Glomerular visceral epithelial cell (primary cell): ENCODE data around the gene UQCC5.

Experiments
- DNase-seq: peaks from one replicate; pipeline ENCODE4 v3.0.0-alpha.2; 2016; ENCODE audit errors: extremely low spot score

UQCC5 gene

GRCh38 chr3:52536369-52537164, at the start of gene UQCC5:
TSS of gene UQCC5 (plus strand) at chr3:52536605. CDS start at chr3:52536756, 151 bp downstream.
- DNase-seq = peak; percentile 98

DNA sequence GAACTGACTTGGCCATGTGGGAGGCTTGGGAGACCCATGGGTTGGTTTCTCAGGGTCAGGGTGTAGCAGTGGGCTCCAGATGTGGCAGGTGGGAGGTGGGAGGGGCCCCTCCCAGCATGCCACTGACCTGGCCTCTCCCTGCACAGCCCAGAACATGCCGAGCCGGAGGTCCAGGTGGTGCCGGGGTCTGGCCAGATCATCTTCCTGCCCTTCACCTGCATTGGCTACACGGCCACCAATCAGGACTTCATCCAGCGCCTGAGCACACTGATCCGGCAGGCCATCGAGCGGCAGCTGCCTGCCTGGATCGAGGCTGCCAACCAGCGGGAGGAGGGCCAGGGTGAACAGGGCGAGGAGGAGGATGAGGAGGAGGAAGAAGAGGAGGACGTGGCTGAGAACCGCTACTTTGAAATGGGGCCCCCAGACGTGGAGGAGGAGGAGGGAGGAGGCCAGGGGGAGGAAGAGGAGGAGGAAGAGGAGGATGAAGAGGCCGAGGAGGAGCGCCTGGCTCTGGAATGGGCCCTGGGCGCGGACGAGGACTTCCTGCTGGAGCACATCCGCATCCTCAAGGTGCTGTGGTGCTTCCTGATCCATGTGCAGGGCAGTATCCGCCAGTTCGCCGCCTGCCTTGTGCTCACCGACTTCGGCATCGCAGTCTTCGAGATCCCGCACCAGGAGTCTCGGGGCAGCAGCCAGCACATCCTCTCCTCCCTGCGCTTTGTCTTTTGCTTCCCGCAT, 49.2 kb upstream of the UQCC5 start:
- DNase-seq = no peak

- no peak for DNase-seq
These were observed 48.4 kb upstream of the UQCC5 start for GRCh38 chr3:52487788-52488691.

- no peak for DNase-seq
These were observed 47.7 kb upstream of the UQCC5 start for GRCh38 chr3:52488746-52489145.

- no peak for DNase-seq
These were observed 47.0 kb upstream of the UQCC5 start for GRCh38 chr3:52489453-52489852.

GRCh38 chr3:52490035-52490938, 46.1 kb upstream of the UQCC5 start:
- no peak for DNase-seq

- DNase-seq = peak; percentile 45
These were observed 45.4 kb upstream of the UQCC5 start for GRCh38 chr3:52490939-52491526.

DNA sequence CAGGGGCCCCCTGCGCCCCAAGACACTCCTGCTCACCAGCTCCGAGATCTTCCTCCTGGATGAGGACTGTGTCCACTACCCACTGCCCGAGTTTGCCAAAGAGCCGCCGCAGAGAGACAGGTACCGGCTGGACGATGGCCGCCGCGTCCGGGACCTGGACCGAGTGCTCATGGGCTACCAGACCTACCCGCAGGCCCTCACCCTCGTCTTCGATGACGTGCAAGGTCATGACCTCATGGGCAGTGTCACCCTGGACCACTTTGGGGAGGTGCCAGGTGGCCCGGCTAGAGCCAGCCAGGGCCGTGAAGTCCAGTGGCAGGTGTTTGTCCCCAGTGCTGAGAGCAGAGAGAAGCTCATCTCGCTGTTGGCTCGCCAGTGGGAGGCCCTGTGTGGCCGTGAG, 44.3 kb upstream of the UQCC5 start:
- no peak for DNase-seq

GRCh38 chr3:52493232-52494017, 43.0 kb upstream of the UQCC5 start:
- no peak for DNase-seq

- DNase-seq = no peak
These were observed 42.0 kb upstream of the UQCC5 start for GRCh38 chr3:52494445-52494844.

DNA sequence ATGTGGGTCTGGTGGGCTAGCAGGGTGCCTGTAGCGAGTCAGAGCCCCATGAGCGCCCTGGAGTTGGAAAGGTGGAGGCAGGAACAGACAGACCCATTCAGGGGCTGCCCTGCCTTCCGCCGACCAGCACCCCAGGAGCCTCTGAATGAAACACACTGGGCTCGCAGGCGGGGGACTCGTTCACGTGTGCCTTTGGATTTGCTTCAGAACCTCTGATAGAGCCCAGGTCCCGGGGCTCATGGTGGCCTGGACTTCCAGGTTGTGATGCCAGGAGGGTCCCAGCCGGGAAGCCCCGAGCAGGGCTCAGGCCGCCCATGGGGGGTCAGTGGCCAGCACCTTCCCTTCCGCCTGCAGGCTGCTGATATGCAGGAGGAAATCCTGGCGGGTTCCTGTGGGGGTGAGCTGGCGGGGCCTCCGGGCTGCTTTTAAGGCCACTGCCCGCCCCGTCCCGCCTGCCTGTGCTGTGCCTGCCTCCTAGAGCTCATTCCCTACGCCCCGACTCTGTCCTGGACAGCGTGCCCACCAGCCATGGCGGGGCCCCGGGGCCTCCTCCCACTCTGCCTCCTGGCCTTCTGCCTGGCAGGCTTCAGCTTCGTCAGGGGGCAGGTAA, 41.4 kb upstream of the UQCC5 start, which contains the start of gene STAB1:
TSS of gene STAB1 (plus strand) at position 453 of the 610 bp plus-strand sequence. CDS start at position 529, 76 bp downstream.
- DNase-seq = no peak

GRCh38 chr3:52495777-52496602, 40.4 kb upstream of the UQCC5 start:
- peak; percentile 62 for DNase-seq

DNA sequence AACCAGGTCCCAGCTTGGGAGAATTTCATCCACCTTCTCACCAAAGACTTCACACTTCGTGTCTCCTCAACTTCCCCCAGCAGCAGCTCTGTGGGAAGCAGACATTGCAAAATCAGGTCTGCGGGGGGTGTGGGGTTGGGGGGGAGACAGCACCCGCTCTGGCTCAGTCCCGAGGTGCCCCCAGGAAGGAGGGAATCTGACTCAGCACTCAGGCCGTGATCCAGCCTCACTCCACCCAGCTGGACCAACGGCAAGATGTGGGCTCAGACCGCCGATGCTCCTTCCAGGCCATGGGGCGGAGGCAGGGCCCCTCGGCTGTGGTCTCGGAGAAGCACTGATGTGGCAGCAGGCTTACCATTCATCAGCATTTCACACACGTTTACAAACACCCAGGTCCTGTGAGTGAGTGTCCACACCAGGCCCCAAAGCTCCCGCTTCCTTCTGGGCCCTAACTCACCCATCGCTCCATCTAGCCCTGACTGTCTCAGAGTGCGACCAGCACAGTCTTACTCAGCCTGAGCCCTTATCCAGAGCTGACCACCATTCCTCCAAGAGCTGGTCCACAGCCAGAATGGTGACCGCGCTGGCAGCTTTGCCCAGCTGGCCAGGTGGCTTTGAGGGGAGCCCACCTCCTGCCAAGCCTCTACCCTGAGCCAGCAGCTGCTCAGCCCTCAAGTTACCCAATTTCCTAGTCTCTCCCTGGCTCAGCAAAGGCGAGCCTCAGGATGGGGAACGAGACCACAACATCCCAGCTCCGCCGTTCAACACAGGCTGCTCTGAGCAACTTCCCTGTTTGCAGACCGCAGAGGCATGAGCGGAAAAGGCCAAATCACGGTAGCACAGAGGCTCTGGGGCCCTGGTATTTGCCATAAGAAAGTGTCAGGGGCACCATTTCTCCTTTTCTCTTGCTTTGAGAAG, 38.0 kb upstream of the UQCC5 start:
- peak; percentile 17 for DNase-seq

GRCh38 chr3:52501046-52501445, 35.4 kb upstream of the UQCC5 start:
- DNase-seq = no peak

DNA sequence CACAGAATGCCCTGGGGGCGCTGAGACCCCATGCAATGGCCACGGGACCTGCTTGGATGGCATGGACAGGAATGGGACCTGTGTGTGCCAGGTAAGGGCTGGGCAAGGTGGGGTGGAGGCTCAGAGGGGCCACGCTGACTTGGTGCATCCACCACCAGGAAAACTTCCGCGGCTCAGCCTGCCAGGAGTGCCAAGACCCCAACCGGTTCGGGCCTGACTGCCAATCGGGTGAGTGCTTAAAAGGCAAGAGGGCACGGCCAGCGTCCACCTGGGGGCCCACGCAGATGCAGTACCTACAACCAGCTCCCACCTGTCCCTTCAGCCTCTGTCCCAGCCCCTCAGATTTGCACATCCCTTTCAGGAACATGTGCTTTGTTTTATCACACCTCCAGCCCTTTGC, 34.4 kb upstream of the UQCC5 start:
- DNase-seq = no peak

GRCh38 chr3:52502808-52503350, 33.5 kb upstream of the UQCC5 start:
- DNase-seq = no peak
